Measurements from ENCODE around the gene C14orf180. TPM values are rescaled to one million over a fixed set of nuclear protein-coding genes. Genes with fewer than 3 reads are reported as not detected.

Gene C14orf180
- total RNA-seq, 1 experiment from 2014 or later = not detected

GRCh38 chr14:104534036-104534435 is 45.5 kb upstream of the C14orf180 start:
- intact Hi-C loops (cut with micrococcal nuclease; ENCODE audit: unreplicated experiment) = no loop called here
- Histone ChIP-seq H3K4me1 (ENCODE audit: control insufficient read depth, insufficient read depth, low read length) (no peaks in the 10 kb centered on the region), H3K27me3 (ENCODE audit: control insufficient read depth, insufficient read depth, low read length) (peaks cover 3% of the 10 kb centered on the region; the same call in 1 of the 2 replicates), H3K4me3 (ENCODE audit: low read depth in 2 of 2, low read length in 2 of 2) (no peak overlapping the region), H3K36me3 (ENCODE audit: control insufficient read depth, insufficient read depth, low read length) (no peaks in the 10 kb centered on the region), H3K27ac (ENCODE audit: low read length) (no peak overlapping the region), H3K9me3 (ENCODE audit: control insufficient read depth, insufficient read depth, low read depth, low read length) (no peaks in the 10 kb centered on the region)
- no TSS peak for BruUV-seq (replicated peaks)
- DNase-seq (ENCODE audit: low read depth, low spot score) (no peak), ATAC-seq (no peak)
- in situ Hi-C loops (cut with HindIII; ENCODE audit: low pct_unique_long_range_greater_than_20kb, low sequenced_read_pairs) = no loop called here
- TF ChIP-seq POLR2AphosphoS5 (IDR thresholded peaks at IDR 0.05; ENCODE audit: low read depth, low read length) (no peak), SIN3A (IDR thresholded peaks at IDR 0.05; ENCODE audit: borderline replicate concordance, insufficient read depth, low read depth, low read length) (no peak), REST (IDR thresholded peaks at IDR 0.05; ENCODE audit: insufficient read depth in 1 of 2, low read depth in 2 of 2, low read length in 1 of 2) (no peak)
- ChIA-PET POLR2A (no interaction called here), CTCF (interaction anchor here (0.7 kb wide), 1 partner anchor 163 kb away, joined by 4 read pairs; no protein-coding TSS in a partner anchor)

GRCh38 chr14:104536942-104537612 is 42.5 kb upstream of the C14orf180 start:
- DNase-seq (ENCODE audit: low read depth, low spot score) (no peak), ATAC-seq (no peak)
- TF ChIP-seq REST (IDR thresholded peaks at IDR 0.05; ENCODE audit: insufficient read depth in 1 of 2, low read depth in 2 of 2, low read length in 1 of 2) (no peak), CTCF (IDR thresholded peaks at IDR 0.05) (no peak), TCF7L2 (IDR thresholded peaks at IDR 0.05; ENCODE audit: low read depth, low read length) (no peak), SIN3A (IDR thresholded peaks at IDR 0.05; ENCODE audit: borderline replicate concordance, insufficient read depth, low read depth, low read length) (no peak), POLR2AphosphoS5 (IDR thresholded peaks at IDR 0.05; ENCODE audit: low read depth, low read length) (no peak)
- no TSS peak for BruUV-seq (replicated peaks)
- no peaks in the 10 kb centered on the region for H3K9me3 ChIP-seq (ENCODE audit: control insufficient read depth, insufficient read depth, low read depth, low read length)
- in situ Hi-C loops (cut with HindIII; ENCODE audit: low pct_unique_long_range_greater_than_20kb, low sequenced_read_pairs) (no loop called here), intact Hi-C loops (cut with micrococcal nuclease; ENCODE audit: unreplicated experiment) (no loop called here)
- CTCF ChIA-PET = no interaction called here
- H3K4me1 ChIP-seq (ENCODE audit: control insufficient read depth, insufficient read depth, low read length) = no peaks in the 10 kb centered on the region
- H3K4me3 ChIP-seq (ENCODE audit: low read depth in 2 of 2, low read length in 2 of 2) = no peak overlapping the region
- H3K36me3 ChIP-seq (ENCODE audit: control insufficient read depth, insufficient read depth, low read length) = no peaks in the 10 kb centered on the region
- peaks cover 7% of the 10 kb centered on the region for H3K27me3 ChIP-seq (ENCODE audit: control insufficient read depth, insufficient read depth, low read length)
- H3K27ac ChIP-seq (ENCODE audit: low read length) = no peak overlapping the region
- POLR2A ChIA-PET = no interaction called here
